KOPT-K1 (cell line): Measurements from ENCODE around the gene IRF2.
A peak's percentile ranks its signal among the peaks of the same experiment; 100 is the strongest.

Experiments
- H3K27ac ChIP-seq: fragments of 200-600 bp; sonication (generic); 2 replicates; pipeline ENCODE4 v1.5.1; 2016; ENCODE audit warnings: antibody characterized with exemption, mild to moderate bottlenecking, low read depth, low read length; ENCODE audit not compliant: poor library complexity, severe bottlenecking
- H3K36me3 ChIP-seq: fragments of 200-600 bp; sonication (generic); 2 replicates; pipeline ENCODE4 v1.5.1; 2017; ENCODE audit warnings: antibody characterized with exemption, mild to moderate bottlenecking, low read length, moderate library complexity; ENCODE audit not compliant: insufficient read depth
- H3K9me3 ChIP-seq: fragments of 200-600 bp; sonication (generic); 2 replicates; pipeline ENCODE4 v1.5.1; 2017; ENCODE audit warnings: antibody characterized with exemption, low read length, mild to moderate bottlenecking; ENCODE audit not compliant: insufficient read depth, poor library complexity, severe bottlenecking

Gene IRF2

DNA sequence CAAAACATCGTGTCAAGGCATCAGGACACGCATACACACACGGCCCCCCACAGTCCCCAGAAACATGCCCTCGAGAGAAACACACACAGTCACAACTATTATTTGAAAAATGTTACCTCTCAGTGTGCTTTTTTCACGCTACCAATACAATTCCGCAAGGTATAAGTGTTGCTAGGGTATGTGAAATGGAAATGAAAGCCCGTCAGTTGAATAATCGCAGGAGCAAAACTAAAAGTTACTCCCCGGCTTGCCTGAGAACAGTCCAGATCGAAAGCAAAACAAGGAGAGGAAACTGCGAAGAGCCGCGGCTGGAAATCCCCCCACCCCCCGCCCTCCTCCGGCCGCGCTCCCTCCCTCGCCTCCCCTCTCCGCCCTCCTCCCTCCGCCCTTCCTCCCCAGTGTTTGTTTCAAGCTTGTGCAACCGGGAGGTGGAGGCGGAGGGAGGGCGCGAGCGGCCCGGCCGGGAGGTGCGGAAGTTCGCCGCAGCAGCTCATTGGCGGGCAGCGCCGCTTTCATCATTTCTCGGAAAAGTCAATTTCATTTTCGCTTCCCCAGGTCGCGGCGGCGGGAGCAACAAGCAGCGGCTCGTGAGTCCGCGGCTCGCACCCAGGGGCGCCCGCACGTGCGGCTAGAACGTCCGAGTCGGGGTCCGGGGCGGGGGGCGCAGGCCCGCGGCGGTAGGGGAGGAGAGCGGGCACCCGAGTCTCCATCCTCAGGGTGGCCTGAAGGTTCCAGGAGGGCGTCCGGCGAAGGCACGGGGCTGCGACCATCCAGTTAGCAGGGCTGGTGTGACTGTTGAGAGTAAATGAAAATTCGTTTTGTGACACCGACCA, at the start of gene IRF2:
Gene IRF2 (minus strand): TSS at position 288 of the 833 bp plus-strand sequence. CDS start 45,486 bp downstream, outside the sequence.
- H3K36me3 ChIP-seq: peaks cover 9% of the 10 kb centered on the region; the same call in 1 of the 2 replicates
- no peaks in the 10 kb centered on the region for H3K9me3 ChIP-seq
- peak within 1 kb of the TSS; percentile 97 for H3K27ac ChIP-seq

DNA sequence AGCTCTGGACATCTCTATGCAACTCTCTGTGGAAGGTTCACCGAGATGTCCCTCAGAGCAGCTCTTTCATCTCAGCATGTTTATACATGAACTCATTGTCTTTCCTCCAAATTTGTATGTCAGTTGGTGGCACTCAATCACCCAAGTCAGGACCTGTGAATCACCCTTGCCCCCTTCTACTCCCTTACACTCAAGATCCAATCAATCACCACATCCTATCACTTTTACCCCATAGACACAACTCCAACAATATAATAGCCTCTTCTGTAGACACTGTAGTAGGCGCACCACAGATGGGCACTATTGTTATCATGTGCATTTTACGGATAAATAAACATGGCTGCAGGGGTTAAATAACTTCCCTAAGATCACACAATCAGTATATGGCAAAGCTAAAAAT, 41.3 kb upstream of the IRF2 start:
- peaks cover 11% of the 10 kb centered on the region for H3K9me3 ChIP-seq
- no peaks in the 10 kb centered on the region for H3K36me3 ChIP-seq
- no peak overlapping the region for H3K27ac ChIP-seq

DNA sequence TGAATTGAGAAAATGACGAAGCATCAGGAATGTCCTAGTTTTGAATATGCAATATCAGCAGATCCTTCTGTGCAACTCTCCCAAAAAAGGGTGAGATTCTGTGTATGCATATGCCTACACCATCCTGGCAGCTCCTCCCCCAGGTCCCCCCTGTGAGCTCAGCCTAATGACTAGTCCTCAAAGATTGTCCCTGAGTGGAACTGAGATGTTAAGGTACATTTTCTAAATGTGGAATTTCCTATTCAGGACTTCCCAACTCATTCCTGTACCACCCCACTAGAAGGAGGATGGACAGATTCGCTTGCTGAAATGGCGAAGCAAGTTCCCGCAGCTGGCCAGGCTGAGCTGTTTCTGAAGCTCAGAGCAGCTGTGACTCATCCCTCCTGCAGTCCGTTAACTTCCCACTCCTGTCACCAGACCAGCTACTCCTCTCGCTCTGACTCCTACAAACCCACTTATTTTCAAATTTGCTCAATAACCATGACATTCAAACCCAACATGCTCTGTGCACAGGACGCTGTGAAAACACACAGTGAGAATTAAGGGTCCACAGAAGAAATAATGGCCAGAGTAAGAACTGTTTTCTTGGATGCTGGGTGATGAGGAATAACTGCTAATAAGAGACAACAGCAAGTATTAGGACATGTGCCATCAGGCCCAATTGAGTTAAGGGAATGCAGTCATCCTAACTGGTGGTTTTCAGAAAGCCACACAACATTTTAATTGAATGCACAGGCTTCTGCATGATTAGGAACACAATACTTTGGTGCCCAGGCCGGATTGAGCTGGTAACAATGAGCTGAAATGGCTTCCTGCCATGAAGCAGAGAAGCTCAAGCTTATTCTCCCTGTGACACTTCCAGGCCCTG, 40.0 kb upstream of the IRF2 start:
- H3K27ac ChIP-seq: no peak overlapping the region
- no peaks in the 10 kb centered on the region for H3K36me3 ChIP-seq

DNA sequence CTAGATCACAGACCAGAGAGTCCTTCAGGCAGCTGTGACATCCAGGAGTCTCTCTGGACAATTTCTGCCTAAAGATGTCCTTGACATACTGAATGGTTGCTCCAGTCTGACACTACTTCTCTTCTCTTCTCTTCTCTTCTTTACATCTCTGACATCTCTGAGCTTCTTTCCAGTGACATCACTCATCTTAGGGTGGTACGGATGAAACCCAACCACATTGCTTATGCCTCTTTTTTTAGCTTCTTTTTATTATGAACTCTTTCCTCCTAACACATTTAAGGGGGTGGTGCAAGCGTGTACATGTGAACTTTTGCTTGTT, 39.4 kb upstream of the IRF2 start:
- no peaks in the 10 kb centered on the region for H3K36me3 ChIP-seq
- no peak overlapping the region for H3K27ac ChIP-seq
- H3K9me3 ChIP-seq: peaks cover 14% of the 10 kb centered on the region

More for the DNA sequence above, 40.0 kb upstream of the IRF2 start:
- H3K9me3 ChIP-seq: peaks cover 19% of the 10 kb centered on the region

DNA sequence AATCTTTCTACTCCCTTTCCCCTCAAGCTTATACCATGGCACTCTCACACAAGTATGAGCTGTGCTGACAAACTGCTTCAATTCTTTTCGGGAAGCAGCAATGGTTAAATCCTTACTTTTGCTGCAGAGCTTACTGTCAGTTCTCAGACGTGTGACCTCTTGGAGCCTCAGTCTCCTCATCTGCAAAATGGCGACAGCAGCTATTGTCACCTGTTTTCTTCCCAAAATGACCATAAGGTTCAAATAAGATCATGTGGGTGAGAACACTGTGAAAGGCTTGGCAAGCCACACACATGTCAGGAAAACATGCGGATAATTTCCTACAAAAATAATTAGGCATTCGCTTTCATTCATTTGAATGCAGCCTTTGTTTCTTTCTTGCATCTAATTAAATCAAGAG, 36.8 kb upstream of the IRF2 start:
- Histone ChIP-seq H3K9me3 (peaks cover 8% of the 10 kb centered on the region), H3K36me3 (no peaks in the 10 kb centered on the region), H3K27ac (no peak overlapping the region)

DNA sequence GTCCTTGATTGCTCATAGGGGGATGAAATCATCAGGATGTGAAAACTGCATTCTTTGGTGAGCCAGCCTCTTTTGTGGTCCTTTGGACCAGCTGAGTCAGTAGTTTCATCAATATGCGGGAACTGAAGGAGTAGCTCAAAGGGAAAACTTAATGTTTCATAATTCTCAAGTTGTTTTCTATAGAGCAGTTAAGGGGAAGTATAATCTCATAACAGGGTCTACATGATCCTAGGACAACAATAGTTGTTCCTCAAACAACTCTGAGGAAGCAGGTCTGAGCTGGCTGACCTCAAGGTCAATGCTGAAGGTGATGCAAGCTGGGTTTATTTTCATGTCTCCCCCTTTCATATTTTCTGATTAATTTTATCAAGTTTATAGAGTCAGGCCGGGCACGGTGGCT, 36.1 kb upstream of the IRF2 start:
- H3K36me3 ChIP-seq: no peaks in the 10 kb centered on the region
- no peak overlapping the region for H3K27ac ChIP-seq
- H3K9me3 ChIP-seq: peaks cover 8% of the 10 kb centered on the region

DNA sequence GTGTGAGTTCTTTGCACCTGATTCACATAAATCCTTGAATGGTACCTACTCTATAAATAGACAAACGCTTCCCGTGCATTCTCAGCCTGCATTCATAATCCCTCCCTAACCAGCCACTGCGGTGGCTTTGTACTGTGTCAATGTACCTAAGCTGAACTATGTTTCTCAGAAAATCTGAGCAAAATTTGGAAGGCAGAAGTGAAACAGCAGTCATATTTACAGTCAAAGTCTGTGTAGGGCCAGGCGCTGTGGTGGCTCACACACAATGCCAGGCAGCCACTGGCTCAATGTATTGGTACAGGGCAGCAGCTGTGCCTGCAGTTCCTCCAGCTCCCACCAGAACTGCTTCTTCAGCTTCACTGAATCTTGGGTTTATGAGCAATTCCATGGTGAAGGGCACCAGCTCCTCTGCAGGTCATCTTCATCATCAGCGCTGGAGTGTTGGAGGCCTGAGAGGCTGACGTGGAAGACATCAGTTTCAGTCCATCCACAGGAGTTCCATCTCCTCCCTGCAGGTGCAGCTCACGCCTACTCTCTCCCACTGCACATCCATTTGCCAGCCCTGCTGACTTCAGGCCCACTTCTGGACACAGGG, 32.3 kb upstream of the IRF2 start:
- Histone ChIP-seq H3K9me3 (peaks cover 8% of the 10 kb centered on the region), H3K27ac (no peak overlapping the region), H3K36me3 (no peaks in the 10 kb centered on the region)

DNA sequence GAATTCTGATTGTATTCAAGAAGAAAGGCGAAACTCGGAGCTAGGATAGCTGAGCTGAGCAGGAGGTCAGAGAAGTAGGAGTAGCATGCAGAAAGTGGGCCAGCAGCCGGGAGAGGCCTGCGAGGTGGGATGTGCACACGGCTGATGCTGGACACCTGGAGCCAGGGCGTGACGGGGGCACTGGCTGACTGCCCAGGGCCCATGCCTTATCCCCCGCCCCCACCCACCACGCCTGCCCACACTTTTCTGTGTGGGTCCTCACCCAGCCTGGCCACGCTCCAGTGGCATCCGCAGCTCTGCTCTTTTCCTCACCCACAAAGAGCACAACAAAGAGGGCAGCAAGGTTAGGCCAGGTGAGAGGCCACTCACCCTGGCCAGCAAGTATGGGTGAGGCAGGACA, 30.0 kb upstream of the IRF2 start:
- no peaks in the 10 kb centered on the region for H3K9me3 ChIP-seq
- H3K36me3 ChIP-seq: no peaks in the 10 kb centered on the region
- H3K27ac ChIP-seq: no peak overlapping the region

DNA sequence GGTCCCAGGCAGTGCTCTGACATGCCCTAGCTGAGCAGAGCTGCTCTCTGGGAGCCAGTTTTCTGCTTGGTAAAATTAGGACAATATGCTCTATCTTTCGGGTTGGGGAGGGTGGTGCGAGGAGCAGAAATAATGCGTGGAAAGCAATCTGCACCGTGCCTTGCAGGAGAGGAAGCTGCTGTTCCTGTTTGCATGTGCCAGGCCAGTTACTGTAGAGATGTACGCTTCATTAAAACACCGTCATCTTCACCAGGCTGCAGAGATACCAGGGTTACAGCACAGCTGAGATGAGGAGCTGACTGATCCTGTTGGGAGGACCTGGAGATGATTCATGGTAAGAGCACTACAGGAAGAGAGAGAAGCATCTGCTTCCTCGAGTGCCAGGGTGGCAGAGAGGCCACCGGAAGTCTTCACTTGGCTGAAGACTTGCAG, 29.5 kb upstream of the IRF2 start:
- no peak overlapping the region for H3K27ac ChIP-seq

DNA sequence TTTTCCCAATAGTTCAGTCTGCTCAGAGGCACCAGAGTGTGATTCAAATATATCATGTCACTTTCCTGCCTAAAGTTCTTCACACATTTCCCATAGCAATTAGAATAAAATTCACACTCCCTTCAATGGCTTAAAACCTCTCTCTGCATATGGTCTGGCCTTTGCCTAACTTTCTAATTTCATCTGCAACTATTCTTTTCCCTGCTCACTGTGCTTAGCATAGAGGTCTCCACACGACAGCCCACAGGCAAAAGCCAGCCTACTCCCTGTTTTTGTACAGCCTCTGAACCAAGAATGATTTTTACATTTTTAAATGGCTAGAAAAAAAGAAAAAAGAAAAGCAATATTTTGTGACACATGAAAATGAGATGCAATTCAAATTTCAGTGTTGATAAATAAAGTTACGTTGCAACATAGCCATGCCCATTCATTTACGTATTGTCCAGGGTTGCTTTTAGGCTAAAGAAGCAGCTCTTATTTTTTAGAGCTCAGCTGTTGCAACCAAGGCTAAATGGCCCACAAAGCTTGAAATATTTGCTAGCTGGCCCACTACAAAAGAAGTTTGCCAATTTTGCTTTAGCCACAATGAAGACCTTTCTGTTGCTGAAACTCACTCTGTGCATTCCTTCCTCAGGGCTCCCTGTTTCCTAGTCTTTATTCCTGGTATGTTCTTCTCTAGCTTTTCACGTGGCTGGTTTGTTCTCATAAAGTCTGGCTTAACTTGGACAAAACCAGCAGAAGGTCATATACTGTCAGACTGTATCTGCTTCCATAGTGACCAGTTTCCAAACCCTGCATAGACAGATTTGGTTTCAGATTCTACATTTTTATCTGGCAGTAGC, 26.6 kb upstream of the IRF2 start:
- Histone ChIP-seq H3K27ac (no peak overlapping the region), H3K9me3 (no peaks in the 10 kb centered on the region), H3K36me3 (no peaks in the 10 kb centered on the region)

More for the DNA sequence above, 29.5 kb upstream of the IRF2 start:
- H3K36me3 ChIP-seq: no peaks in the 10 kb centered on the region
- no peaks in the 10 kb centered on the region for H3K9me3 ChIP-seq

DNA sequence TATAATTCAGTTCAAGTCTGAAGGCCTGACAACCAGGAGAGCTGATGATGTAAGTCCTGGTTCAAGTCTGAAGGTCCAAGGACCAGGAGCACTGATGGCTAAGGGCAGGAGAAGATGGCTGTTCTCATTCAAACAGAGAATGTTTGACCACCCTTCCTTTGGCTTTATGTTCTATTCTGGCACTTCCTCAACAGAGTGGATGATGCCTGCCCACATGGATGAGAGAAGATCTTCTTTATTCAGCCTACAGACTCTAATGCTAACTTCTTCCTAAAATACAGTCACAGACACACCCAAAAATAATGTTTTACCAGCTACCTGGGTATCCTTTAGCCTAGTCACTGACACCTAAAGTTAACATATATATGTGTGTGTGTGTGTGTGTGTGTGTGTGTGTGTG, 25.6 kb upstream of the IRF2 start:
- no peak overlapping the region for H3K27ac ChIP-seq
- H3K36me3 ChIP-seq: no peaks in the 10 kb centered on the region
- no peaks in the 10 kb centered on the region for H3K9me3 ChIP-seq

DNA sequence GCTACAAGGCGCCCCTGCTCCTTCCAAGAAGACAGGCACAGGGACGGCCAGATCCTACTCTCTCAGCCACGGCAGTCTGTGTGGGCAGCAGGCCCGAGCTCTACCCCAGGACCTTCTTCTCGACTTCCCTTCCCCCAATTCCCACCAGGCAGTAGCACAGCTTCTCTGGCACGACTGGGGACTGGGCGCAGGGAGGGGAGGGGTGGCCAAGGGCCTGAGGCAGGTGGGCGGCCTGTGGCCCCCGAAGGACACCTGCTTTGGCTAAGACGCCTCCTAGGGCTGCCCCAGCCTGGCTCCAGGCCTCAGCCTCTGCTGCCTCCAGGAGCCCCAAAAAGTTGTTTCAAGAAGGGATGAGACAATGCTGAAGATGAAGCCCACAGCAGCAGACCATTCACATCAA, 24.2 kb upstream of the IRF2 start:
- no peaks in the 10 kb centered on the region for H3K36me3 ChIP-seq
- H3K9me3 ChIP-seq: peaks cover 3% of the 10 kb centered on the region
- H3K27ac ChIP-seq: no peak overlapping the region

DNA sequence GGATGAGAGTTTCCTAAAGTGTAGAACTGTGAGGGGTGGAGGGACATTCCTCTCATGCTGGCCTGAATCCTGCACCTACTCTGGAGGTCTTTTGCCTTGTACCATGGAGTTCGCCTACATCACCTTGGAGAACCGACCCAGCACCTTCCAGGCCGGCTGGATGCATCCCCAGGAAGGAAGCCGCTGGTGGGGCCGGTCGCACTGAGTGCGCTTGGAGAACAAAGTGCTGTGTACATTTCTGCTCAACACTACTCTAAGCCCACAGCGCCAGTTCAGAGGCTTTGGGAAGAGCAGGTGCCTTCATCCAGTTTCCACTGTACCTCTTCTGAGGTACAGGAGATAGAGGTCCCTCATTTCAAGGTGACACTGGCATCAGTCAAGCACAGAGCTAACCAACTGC, 15.4 kb upstream of the IRF2 start:
- no peak overlapping the region for H3K27ac ChIP-seq
- H3K36me3 ChIP-seq: no peaks in the 10 kb centered on the region
- H3K9me3 ChIP-seq: peaks cover 4% of the 10 kb centered on the region

DNA sequence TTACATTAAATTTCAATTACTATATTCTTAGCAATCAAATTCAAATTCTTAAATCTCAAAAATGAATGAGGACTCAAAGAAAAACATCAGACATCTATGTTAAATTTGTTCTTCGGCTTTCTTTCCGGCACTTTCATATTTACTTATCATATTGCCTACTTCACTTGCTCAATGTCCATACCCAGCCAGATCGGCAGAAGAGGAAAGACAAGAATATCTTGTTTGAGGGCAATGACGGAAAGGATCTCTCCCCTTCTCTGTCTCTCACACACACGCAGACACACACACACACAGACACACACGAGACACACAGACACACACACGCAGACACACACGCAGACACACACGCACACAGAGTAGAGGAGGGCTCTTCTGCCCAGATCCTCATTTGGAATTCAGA, 13.2 kb upstream of the IRF2 start:
- H3K9me3 ChIP-seq: peaks cover 8% of the 10 kb centered on the region
- H3K27ac ChIP-seq: no peak overlapping the region

More for the DNA sequence above, 13.2 kb upstream of the IRF2 start:
- H3K36me3 ChIP-seq: no peaks in the 10 kb centered on the region
